Kidney (tissue), 14 donors: ENCODE results near the gene TRIM74. TPM values are rescaled to one million over a fixed set of nuclear protein-coding genes. Genes with fewer than 3 reads are reported as not detected.
"Not testable (repeated sequence)": the region's sequence is repeated elsewhere in the genome, so short reads cannot be mapped to it uniquely, and the experiment has no call there.

ENCODE experiments used
- DNase-seq, 5 donors: peaks; one replicate each; pipeline ENCODE4 v3.0.0-alpha.2; 2013 to 2020
- FAIRE-seq: peaks from 2 replicates; lab custom pipeline; 2012; peaks lifted over from hg19 to GRCh38; lab: Jason Lieb, UNC
- H3K27ac ChIP-seq, 2 donors: one replicate each; pipeline ENCODE4 v1.7.0; 2013; ENCODE audit warnings: low read depth in 2 of 2, low read length in 2 of 2, inconsistent platforms in 1 of 2
- H3K27me3 ChIP-seq: one replicate; pipeline ENCODE4 v1.7.1; 2013; ENCODE audit warnings: low read length, inconsistent platforms; ENCODE audit not compliant: control insufficient read depth, insufficient read depth
- H3K36me3 ChIP-seq, 3 donors: one replicate each; pipeline versions ENCODE4 v1.7.0 to v1.7.1; 2013; ENCODE audit warnings: low read length in 3 of 3, control low read depth in 1 of 3, inconsistent platforms in 1 of 3; ENCODE audit not compliant: insufficient read depth in 3 of 3, control insufficient read depth in 2 of 3
- H3K4me1 ChIP-seq, 3 donors: one replicate each; pipeline versions ENCODE4 v1.7.0 to v1.7.1; 2013; ENCODE audit warnings: low read length in 3 of 3, inconsistent platforms in 1 of 3, low read depth in 1 of 3; ENCODE audit not compliant: control insufficient read depth in 2 of 3, insufficient read depth in 2 of 3
- H3K4me3 ChIP-seq, 3 donors: one replicate each; pipeline versions ENCODE4 v1.7.0 to v1.8.1; 2013; ENCODE audit warnings: low read length in 3 of 3, control low read depth in 1 of 3, inconsistent platforms in 1 of 3
- H3K9ac ChIP-seq, 3 donors: one replicate each; pipeline versions ENCODE4 v1.7.0 to v1.7.1; 2013; ENCODE audit warnings: low read length in 3 of 3, control low read depth in 1 of 3, inconsistent platforms in 1 of 3
- H3K9me3 ChIP-seq, 3 donors: one replicate each; pipeline versions ENCODE4 v1.7.0 to v1.7.1; 2013; ENCODE audit warnings: low read length in 3 of 3, control low read depth in 1 of 3, inconsistent platforms in 1 of 3; ENCODE audit not compliant: control insufficient read depth in 2 of 3, insufficient read depth in 1 of 3
- intact Hi-C: fragments of 100-400 bp; cut with DNase I; formaldehyde crosslinking; loops from one replicate; pipeline ENCODE4 v1.11.1; 2022
- polyA plus RNA-seq: library from polyadenylated mRNA; stranded (reverse); fragments of 350-450 nt; fragmentation: Illumina TruSeq; extraction: RNeasy Lipid Tissue Mini Kit (QIAGEN cat#74804); gene quantifications from one replicate; pipeline ENCODE4 v1.2.3, GENCODE V29; 2014; ENCODE audit warnings: low read depth, low replicate concordance; ENCODE audit not compliant: insufficient read depth
- total RNA-seq: library from RNA; stranded (reverse); fragmentation: NEBNext Ultra II Directional; extraction: Animal tissue kit (Norgen Biotek cat#: 25700); gene quantifications from one replicate; pipeline ENCODE4 v1.2.1, GENCODE V29; 2021
- TF ChIP-seq, protein P1 (sequence below): IDR thresholded peaks from 3 replicates; pipeline ENCODE4 v1.5.1; 2012; ENCODE audit warnings: mild to moderate bottlenecking, moderate library complexity, borderline replicate concordance; ENCODE audit not compliant: insufficient read depth; ENCODE audit errors: extremely low read depth
- donor health status: control.
- donor health status: control.
- donor health status: control.
- donor health status: control.
- donor health status: control.
- donor health status: DM: yes; HTN: yes; CAD: no.
- donor health status: Normal renal cell carcinoma (clear cell type).

TRIM74 gene
- total and polyA plus RNA-seq, 2 donors from 2014 or later, result 1.3 TPM; not detected in 1

DNA sequence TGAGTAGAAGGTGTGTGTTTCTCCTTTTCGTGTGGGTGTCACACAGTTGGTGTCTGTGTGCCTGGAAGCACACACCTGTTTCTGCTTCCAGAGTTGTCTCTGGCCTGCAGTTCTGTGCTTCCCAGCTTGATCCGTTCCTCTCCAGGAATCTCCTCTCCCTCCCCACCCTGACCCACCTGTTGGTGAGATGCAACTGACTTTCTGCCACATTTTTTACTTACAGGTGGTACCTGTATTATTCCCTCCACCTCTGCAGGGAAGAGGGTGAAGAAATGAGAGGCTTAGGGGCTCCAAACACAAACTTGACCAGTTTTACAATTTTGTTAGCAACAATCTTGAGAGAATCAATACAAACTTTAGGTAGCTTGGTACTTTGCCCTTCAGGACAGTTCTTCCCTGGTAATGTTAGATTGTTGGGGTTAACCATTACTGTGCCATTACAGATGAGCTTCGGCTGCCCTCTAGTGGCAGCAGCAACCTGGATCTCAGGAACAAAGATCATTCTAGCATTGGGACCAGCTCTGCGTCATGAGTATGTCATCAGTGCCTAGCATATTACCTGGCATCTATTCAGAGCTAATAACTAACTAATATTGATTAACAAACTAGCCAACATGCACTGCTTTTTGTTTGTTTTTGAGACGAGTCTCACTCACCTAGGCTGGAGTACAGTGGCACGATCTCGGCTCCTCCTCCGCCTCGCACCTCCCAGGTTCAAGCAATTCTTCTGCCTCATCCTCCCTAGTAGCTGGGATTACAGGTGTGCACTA, 54.3 kb downstream of the TRIM74 start:
- H3K4me1 ChIP-seq, FAIRE-seq, H3K36me3 ChIP-seq, H3K4me3 ChIP-seq, H3K9me3 ChIP-seq, intact Hi-C loops, H3K9ac ChIP-seq, H3K27ac ChIP-seq, H3K27me3 ChIP-seq: not testable (repeated sequence)
- peak in 3 of 5 donors; percentile 29 to 55 (median 30) for DNase-seq
- TF ChIP-seq, protein P1, sequence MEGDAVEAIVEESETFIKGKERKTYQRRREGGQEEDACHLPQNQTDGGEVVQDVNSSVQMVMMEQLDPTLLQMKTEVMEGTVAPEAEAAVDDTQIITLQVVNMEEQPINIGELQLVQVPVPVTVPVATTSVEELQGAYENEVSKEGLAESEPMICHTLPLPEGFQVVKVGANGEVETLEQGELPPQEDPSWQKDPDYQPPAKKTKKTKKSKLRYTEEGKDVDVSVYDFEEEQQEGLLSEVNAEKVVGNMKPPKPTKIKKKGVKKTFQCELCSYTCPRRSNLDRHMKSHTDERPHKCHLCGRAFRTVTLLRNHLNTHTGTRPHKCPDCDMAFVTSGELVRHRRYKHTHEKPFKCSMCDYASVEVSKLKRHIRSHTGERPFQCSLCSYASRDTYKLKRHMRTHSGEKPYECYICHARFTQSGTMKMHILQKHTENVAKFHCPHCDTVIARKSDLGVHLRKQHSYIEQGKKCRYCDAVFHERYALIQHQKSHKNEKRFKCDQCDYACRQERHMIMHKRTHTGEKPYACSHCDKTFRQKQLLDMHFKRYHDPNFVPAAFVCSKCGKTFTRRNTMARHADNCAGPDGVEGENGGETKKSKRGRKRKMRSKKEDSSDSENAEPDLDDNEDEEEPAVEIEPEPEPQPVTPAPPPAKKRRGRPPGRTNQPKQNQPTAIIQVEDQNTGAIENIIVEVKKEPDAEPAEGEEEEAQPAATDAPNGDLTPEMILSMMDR, result peak; percentile 41

DNA sequence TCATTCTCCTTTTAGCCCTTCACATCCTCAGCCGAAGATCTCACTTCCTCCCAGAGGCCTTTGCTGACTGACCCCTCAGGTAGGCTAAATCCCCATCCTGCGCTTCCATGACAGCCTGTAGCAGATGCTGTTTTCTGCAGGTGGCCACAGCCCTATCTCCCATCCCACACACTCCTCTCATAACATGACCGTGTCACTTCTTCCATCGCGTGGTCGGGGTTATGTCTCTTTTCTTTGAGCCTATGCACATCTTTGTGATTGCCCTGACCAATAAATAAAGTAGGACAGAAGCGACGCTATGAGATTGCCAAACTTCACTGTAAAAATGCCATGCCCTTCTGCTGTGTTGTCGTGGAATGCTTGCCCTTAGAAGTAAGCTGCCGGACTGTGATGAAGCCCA, 55.5 kb downstream of the TRIM74 start:
- intact Hi-C loops, H3K4me1 ChIP-seq, H3K4me3 ChIP-seq, DNase-seq, H3K27ac ChIP-seq, H3K27me3 ChIP-seq, H3K9me3 ChIP-seq, H3K36me3 ChIP-seq, FAIRE-seq, H3K9ac ChIP-seq: not testable (repeated sequence)

DNA sequence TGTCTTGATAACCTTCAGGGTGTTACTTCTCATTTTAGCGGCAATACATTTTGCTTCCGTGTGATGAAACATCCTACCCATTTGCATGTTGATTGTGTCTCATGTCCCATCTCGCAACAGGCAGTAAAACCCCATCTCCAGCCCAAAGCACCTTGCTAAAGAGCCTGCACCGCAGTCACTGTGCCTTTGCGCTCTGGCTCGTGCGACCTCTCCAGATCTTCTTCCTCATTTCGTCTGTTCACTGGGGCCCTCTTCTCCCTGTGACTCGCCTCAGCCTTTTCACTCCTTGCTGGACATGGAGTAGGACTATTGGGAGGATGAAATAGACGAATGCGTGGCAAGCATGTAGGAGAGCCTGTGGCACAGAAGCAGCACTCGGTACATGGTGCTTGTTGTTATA, 57.9 kb downstream of the TRIM74 start:
- H3K27me3 ChIP-seq, DNase-seq, H3K36me3 ChIP-seq, H3K27ac ChIP-seq, intact Hi-C loops, H3K9ac ChIP-seq, FAIRE-seq, H3K4me1 ChIP-seq, H3K4me3 ChIP-seq, H3K9me3 ChIP-seq: not testable (repeated sequence)

Other genes starting within 250 kb of the TRIM74 start
- 2.9 TPM for gene TYW1B, start 141.3 kb downstream of the TRIM74 start, total RNA-seq
- 3.2 TPM for gene TYW1B, start 141.3 kb downstream of the TRIM74 start, polyA plus RNA-seq
- gene POM121, start 44.4 kb downstream of the TRIM74 start, total RNA-seq, result 31.4 TPM
- gene POM121, start 44.4 kb downstream of the TRIM74 start, polyA plus RNA-seq, result 9.6 TPM
- gene SPDYE8, start 60.3 kb upstream of the TRIM74 start, total RNA-seq, result not detected
- not detected for gene SPDYE8, start 60.3 kb upstream of the TRIM74 start, polyA plus RNA-seq
- not detected for gene SPDYE11, start 88.4 kb upstream of the TRIM74 start, total RNA-seq
- not detected for gene SPDYE11, start 88.4 kb upstream of the TRIM74 start, polyA plus RNA-seq
- not detected for gene SPDYE9, start 116.6 kb upstream of the TRIM74 start, total RNA-seq
- not detected for gene SPDYE9, start 116.6 kb upstream of the TRIM74 start, polyA plus RNA-seq